ENCODE results near the gene ZNG1B. TPM values are rescaled to one million over a fixed set of nuclear protein-coding genes. Genes with fewer than 3 reads are reported as not detected.
"Not testable (repeated sequence)": the region's sequence is repeated elsewhere in the genome, so short reads cannot be mapped to it uniquely, and the experiment has no call there.

The ZNG1B gene
- total RNA-seq (2014; rRNA removed; shearing (Covaris generic)) = 42.5 and 47.1 TPM in 2 replicates
- 114 and 123 TPM in 2 replicates for polyA plus RNA-seq (2016; fragmentation: Nextera tagmentation; extraction: Ambion mirVana)
- long read RNA-seq, transcript CBWD2-201 (15 exons, 1,812 nt) = major isoform, 36 of 66 reads
- long read RNA-seq, transcript CBWD2-209 (3 exons, 880 nt) = minor isoform, 10 of 66 reads
- long read RNA-seq, partial matches to known transcripts = 3 of 66 reads
- long read RNA-seq, other reads (novel, unspliced or antisense) = 12 of 66 reads

- not testable (repeated sequence) for H3K4me1 ChIP-seq (ENCODE audit: insufficient read depth); H2AFZ ChIP-seq; H3K36me3 Mint-ChIP-seq (ENCODE audit: low read depth); H3K27me3 ChIP-seq (ENCODE audit: insufficient read depth); H3K9me2 ChIP-seq (ENCODE audit: insufficient read depth); H3K9me3 Mint-ChIP-seq; H4K20me1 ChIP-seq (replicated peaks; ENCODE audit: insufficient read depth); H3K27me3 Mint-ChIP-seq (ENCODE audit: insufficient read depth, low read depth, poor library complexity); H3F3A ChIP-seq (replicated peaks; ENCODE audit: low read depth); H3K36me3 ChIP-seq (ENCODE audit: insufficient read depth); H3K79me2 ChIP-seq (replicated peaks; ENCODE audit: insufficient read depth); H3K4me1 Mint-ChIP-seq; ATAC-seq
- Histone ChIP-seq H3K4me2 (peak within 1 kb of the TSS; percentile 79), H3K27ac (ENCODE audit: low read depth) (peak within 1 kb of the TSS; percentile 66; the same call in 1 of the 2 replicates), H3K4me3 (peak within 1 kb of the TSS; percentile 73)
- DNase-seq (ENCODE audit: low spot score) = peak; percentile 55
- peak; percentile 58; the same call in 1 of the 2 replicates for TF ChIP-seq CREB1 (CRISPR knock-in tag; IDR thresholded peaks at IDR 0.05; ENCODE audit: low read depth)
- H3K27ac Mint-ChIP-seq = peak within 1 kb of the TSS; percentile 92
- peak within 1 kb of the TSS; percentile 91 for H3K4me3 Mint-ChIP-seq
Measured at GRCh38 chr2:113437508-113438465, at the start of gene ZNG1B. Gene ZNG1B (plus strand): TSS chr2:113437691. CDS start chr2:113437869, 178 bp downstream.

GRCh38 chr2:113390124-113390849, 47.2 kb upstream of the ZNG1B start:
- H3K27ac ChIP-seq (ENCODE audit: low read depth) = no peak overlapping the region
- TF ChIP-seq CTCF (conservative IDR thresholded peaks at IDR 0.05; ENCODE audit: low read depth in 2 of 2) = peak; percentile 97 to 99
- no peak for TF ChIP-seq STAT1 (IDR thresholded peaks at IDR 0.05; ENCODE audit: unreplicated experiment)
- 0 out of 2 replicates have a peak, but pooled peaks have one; percentile 26 for TF ChIP-seq ZNF114 (CRISPR knock-in tag; IDR thresholded peaks at IDR 0.05)
- TF ChIP-seq CREB1 (CRISPR knock-in tag; IDR thresholded peaks at IDR 0.05; ENCODE audit: low read depth) = peak; percentile 65
- H2AFZ ChIP-seq = no peak overlapping the region
- no peak overlapping the region for H3K4me2 ChIP-seq
- Mint-ChIP-seq H3K27me3 (ENCODE audit: insufficient read depth, low read depth, poor library complexity) (no peaks in the 10 kb centered on the region), H3K36me3 (ENCODE audit: low read depth) (peaks cover 16% of the 10 kb centered on the region), H3K9me3 (peaks cover 23% of the 10 kb centered on the region), H3K27ac (peak overlapping the region; percentile 38; the same call in 1 of the 2 replicates), H3K4me3 (no peak overlapping the region), H3K4me1 (no peaks in the 10 kb centered on the region)
- H3K79me2 ChIP-seq (replicated peaks; ENCODE audit: insufficient read depth) = no peaks in the 10 kb centered on the region
- H3K27me3 ChIP-seq (ENCODE audit: insufficient read depth) = no peaks in the 10 kb centered on the region
- peak; percentile 92 for DNase-seq (ENCODE audit: low spot score)
- peak; percentile 55 for ATAC-seq
- no peak overlapping the region for H3K4me3 ChIP-seq
- no peaks in the 10 kb centered on the region for H3K9me2 ChIP-seq (ENCODE audit: insufficient read depth)
- H4K20me1 ChIP-seq (replicated peaks; ENCODE audit: insufficient read depth) = no peaks in the 10 kb centered on the region
- H3F3A ChIP-seq (replicated peaks; ENCODE audit: low read depth) = no peaks in the 10 kb centered on the region
- H3K4me1 ChIP-seq (ENCODE audit: insufficient read depth) = no peaks in the 10 kb centered on the region
- no peaks in the 10 kb centered on the region for H3K36me3 ChIP-seq (ENCODE audit: insufficient read depth)
